ENCODE results near the gene LIMS1.

- no peak for TF ChIP-seq POLR2A (IDR thresholded peaks at IDR 0.05)
- TF ChIP-seq, protein P1, sequence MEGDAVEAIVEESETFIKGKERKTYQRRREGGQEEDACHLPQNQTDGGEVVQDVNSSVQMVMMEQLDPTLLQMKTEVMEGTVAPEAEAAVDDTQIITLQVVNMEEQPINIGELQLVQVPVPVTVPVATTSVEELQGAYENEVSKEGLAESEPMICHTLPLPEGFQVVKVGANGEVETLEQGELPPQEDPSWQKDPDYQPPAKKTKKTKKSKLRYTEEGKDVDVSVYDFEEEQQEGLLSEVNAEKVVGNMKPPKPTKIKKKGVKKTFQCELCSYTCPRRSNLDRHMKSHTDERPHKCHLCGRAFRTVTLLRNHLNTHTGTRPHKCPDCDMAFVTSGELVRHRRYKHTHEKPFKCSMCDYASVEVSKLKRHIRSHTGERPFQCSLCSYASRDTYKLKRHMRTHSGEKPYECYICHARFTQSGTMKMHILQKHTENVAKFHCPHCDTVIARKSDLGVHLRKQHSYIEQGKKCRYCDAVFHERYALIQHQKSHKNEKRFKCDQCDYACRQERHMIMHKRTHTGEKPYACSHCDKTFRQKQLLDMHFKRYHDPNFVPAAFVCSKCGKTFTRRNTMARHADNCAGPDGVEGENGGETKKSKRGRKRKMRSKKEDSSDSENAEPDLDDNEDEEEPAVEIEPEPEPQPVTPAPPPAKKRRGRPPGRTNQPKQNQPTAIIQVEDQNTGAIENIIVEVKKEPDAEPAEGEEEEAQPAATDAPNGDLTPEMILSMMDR (IDR thresholded peaks at IDR 0.05), result no peak
Measured at GRCh38 chr2:108492364-108492763, 41.9 kb upstream of the LIMS1 start.
